Parathyroid adenoma (tissue), 2 donors: ENCODE measurements around the gene ARHGAP6.
A peak's percentile ranks its signal among the peaks of the same experiment; 100 is the strongest.

Source experiments
- H2AFZ ChIP-seq: fragments of 300-600 bp; sonication (generic); one replicate; pipeline ENCODE4 v1.7.0; 2017; ENCODE audit warnings: antibody characterized with exemption, mild to moderate bottlenecking
- H3K27ac ChIP-seq: fragments of 300-600 bp; sonication (generic); one replicate; pipeline ENCODE4 v1.7.0; 2017
- H3K27me3 ChIP-seq: fragments of 300-600 bp; sonication (generic); one replicate; pipeline ENCODE4 v1.7.0; 2017; ENCODE audit warnings: low read length; ENCODE audit not compliant: control insufficient read depth, insufficient read depth
- H3K36me3 ChIP-seq: fragments of 300-600 bp; sonication (generic); one replicate; pipeline ENCODE4 v1.7.0; 2017; ENCODE audit warnings: low read length; ENCODE audit not compliant: control insufficient read depth, insufficient read depth
- H3K4me1 ChIP-seq: fragments of 300-600 bp; sonication (generic); one replicate; pipeline ENCODE4 v1.7.0; 2017; ENCODE audit warnings: control low read depth
- H3K4me2 ChIP-seq: fragments of 300-600 bp; sonication (generic); one replicate; pipeline ENCODE4 v1.7.0; 2017; ENCODE audit warnings: low read length
- H3K4me3 ChIP-seq: fragments of 300-600 bp; sonication (generic); one replicate; pipeline ENCODE4 v1.7.0; 2017; ENCODE audit warnings: low read depth, low read length
- H3K79me2 ChIP-seq: fragments of 300-600 bp; sonication (generic); one replicate; pipeline ENCODE4 v1.7.0; 2017; ENCODE audit warnings: control low read depth
- H3K9ac ChIP-seq: fragments of 300-600 bp; sonication (generic); one replicate; pipeline ENCODE4 v1.7.0; 2017; ENCODE audit warnings: mild to moderate bottlenecking
- H3K9me3 ChIP-seq: fragments of 300-600 bp; sonication (generic); one replicate; pipeline ENCODE4 v1.7.0; 2017; ENCODE audit warnings: low read length; ENCODE audit not compliant: control insufficient read depth
- CTCF ChIP-seq: fragments of 300-600 bp; sonication (generic); IDR thresholded peaks from one replicate; pipeline ENCODE4 v1.7.0; 2017; ENCODE audit warnings: antibody characterized with exemption, mild to moderate bottlenecking
- donor health status: primary hyperparathyroidism.

The ARHGAP6 gene

GRCh38 chrX:11429538-11430085 lies 236.1 kb downstream of the ARHGAP6 start:
- no peaks in the 10 kb centered on the region for H3K79me2 ChIP-seq
- H3K9me3 ChIP-seq, result no peaks in the 10 kb centered on the region
- TF ChIP-seq CTCF, result no peak
- no peaks in the 10 kb centered on the region for H3K36me3 ChIP-seq
- no peak overlapping the region for H2AFZ ChIP-seq
- H3K4me2 ChIP-seq, result no peak overlapping the region
- H3K27ac ChIP-seq, result no peak overlapping the region
- H3K4me3 ChIP-seq, result no peak overlapping the region
- no peaks in the 10 kb centered on the region for H3K4me1 ChIP-seq
- H3K9ac ChIP-seq, result no peak overlapping the region
- H3K27me3 ChIP-seq, result no peaks in the 10 kb centered on the region

- Histone ChIP-seq H3K36me3 (no peaks in the 10 kb centered on the region), H2AFZ (peak overlapping the region; percentile 91), H3K4me1 (no peaks in the 10 kb centered on the region), H3K9ac (no peak overlapping the region), H3K9me3 (no peaks in the 10 kb centered on the region), H3K27me3 (no peaks in the 10 kb centered on the region), H3K27ac (peak overlapping the region; percentile 15), H3K4me3 (peak overlapping the region; percentile 9), H3K4me2 (peak overlapping the region; percentile 35), H3K79me2 (no peaks in the 10 kb centered on the region)
- peak; percentile 36 for TF ChIP-seq CTCF
Observed at GRCh38 chrX:11427453-11428071, 238.2 kb downstream of the ARHGAP6 start.

GRCh38 chrX:11426712-11427452 lies 238.8 kb downstream of the ARHGAP6 start:
- Histone ChIP-seq H3K4me1 (no peaks in the 10 kb centered on the region), H3K27me3 (no peaks in the 10 kb centered on the region), H3K27ac (no peak overlapping the region), H2AFZ (peak overlapping the region; percentile 91), H3K9me3 (no peaks in the 10 kb centered on the region), H3K9ac (no peak overlapping the region), H3K4me2 (no peak overlapping the region), H3K79me2 (no peaks in the 10 kb centered on the region), H3K36me3 (no peaks in the 10 kb centered on the region), H3K4me3 (peak overlapping the region; percentile 9)
- TF ChIP-seq CTCF, result no peak

GRCh38 chrX:11424903-11425674 lies 240.6 kb downstream of the ARHGAP6 start:
- Histone ChIP-seq H3K79me2 (no peaks in the 10 kb centered on the region), H3K4me1 (no peaks in the 10 kb centered on the region), H3K4me2 (no peak overlapping the region), H3K9ac (no peak overlapping the region), H3K27ac (no peak overlapping the region), H2AFZ (no peak overlapping the region), H3K36me3 (no peaks in the 10 kb centered on the region), H3K4me3 (no peak overlapping the region), H3K27me3 (no peaks in the 10 kb centered on the region), H3K9me3 (no peaks in the 10 kb centered on the region)
- TF ChIP-seq CTCF, result no peak
